ENCODE measurements around the gene ADAMTS20.

Gene ADAMTS20, protein sequence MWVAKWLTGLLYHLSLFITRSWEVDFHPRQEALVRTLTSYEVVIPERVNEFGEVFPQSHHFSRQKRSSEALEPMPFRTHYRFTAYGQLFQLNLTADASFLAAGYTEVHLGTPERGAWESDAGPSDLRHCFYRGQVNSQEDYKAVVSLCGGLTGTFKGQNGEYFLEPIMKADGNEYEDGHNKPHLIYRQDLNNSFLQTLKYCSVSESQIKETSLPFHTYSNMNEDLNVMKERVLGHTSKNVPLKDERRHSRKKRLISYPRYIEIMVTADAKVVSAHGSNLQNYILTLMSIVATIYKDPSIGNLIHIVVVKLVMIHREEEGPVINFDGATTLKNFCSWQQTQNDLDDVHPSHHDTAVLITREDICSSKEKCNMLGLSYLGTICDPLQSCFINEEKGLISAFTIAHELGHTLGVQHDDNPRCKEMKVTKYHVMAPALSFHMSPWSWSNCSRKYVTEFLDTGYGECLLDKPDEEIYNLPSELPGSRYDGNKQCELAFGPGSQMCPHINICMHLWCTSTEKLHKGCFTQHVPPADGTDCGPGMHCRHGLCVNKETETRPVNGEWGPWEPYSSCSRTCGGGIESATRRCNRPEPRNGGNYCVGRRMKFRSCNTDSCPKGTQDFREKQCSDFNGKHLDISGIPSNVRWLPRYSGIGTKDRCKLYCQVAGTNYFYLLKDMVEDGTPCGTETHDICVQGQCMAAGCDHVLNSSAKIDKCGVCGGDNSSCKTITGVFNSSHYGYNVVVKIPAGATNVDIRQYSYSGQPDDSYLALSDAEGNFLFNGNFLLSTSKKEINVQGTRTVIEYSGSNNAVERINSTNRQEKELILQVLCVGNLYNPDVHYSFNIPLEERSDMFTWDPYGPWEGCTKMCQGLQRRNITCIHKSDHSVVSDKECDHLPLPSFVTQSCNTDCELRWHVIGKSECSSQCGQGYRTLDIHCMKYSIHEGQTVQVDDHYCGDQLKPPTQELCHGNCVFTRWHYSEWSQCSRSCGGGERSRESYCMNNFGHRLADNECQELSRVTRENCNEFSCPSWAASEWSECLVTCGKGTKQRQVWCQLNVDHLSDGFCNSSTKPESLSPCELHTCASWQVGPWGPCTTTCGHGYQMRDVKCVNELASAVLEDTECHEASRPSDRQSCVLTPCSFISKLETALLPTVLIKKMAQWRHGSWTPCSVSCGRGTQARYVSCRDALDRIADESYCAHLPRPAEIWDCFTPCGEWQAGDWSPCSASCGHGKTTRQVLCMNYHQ (N-terminal part only)

GRCh38 chr12:43551971-43552559 is at the start of gene ADAMTS20:
ADAMTS20 (minus strand) TSS chr12:43552203; CDS start chr12:43551921, 282 bp downstream.
- Histone ChIP-seq H3K4me3 (ENCODE audit: low read length) (no peak within 1 kb of the TSS), H3K4me1 (ENCODE audit: control insufficient read depth, low read length) (no peaks in the 10 kb centered on the region), H3K4me2 (ENCODE audit: low read length) (no peak within 1 kb of the TSS), H3K9me3 (ENCODE audit: control insufficient read depth, insufficient read depth, low read length) (peaks cover 10% of the 10 kb centered on the region; the same call in 1 of the 2 replicates), H3K36me3 (ENCODE audit: control insufficient read depth, low read length) (no peaks in the 10 kb centered on the region), H3F3A (ENCODE audit: control insufficient read depth, insufficient read depth) (no peaks in the 10 kb centered on the region), H4K20me1 (ENCODE audit: control insufficient read depth, insufficient read depth, low read depth, low read length) (no peaks in the 10 kb centered on the region), H3K27ac (ENCODE audit: low read depth, low read length) (no peak within 1 kb of the TSS), H3K27me3 (ENCODE audit: control insufficient read depth, low read length) (no peaks in the 10 kb centered on the region), H3K79me2 (ENCODE audit: control insufficient read depth, low read length) (no peaks in the 10 kb centered on the region), H3K9me2 (replicated peaks; ENCODE audit: control insufficient read depth, low read length) (no peaks in the 10 kb centered on the region)
- no peak for TF ChIP-seq EZH2phosphoT487 (IDR thresholded peaks at IDR 0.05; ENCODE audit: borderline replicate concordance, low read length)
- TF ChIP-seq, protein P1, sequence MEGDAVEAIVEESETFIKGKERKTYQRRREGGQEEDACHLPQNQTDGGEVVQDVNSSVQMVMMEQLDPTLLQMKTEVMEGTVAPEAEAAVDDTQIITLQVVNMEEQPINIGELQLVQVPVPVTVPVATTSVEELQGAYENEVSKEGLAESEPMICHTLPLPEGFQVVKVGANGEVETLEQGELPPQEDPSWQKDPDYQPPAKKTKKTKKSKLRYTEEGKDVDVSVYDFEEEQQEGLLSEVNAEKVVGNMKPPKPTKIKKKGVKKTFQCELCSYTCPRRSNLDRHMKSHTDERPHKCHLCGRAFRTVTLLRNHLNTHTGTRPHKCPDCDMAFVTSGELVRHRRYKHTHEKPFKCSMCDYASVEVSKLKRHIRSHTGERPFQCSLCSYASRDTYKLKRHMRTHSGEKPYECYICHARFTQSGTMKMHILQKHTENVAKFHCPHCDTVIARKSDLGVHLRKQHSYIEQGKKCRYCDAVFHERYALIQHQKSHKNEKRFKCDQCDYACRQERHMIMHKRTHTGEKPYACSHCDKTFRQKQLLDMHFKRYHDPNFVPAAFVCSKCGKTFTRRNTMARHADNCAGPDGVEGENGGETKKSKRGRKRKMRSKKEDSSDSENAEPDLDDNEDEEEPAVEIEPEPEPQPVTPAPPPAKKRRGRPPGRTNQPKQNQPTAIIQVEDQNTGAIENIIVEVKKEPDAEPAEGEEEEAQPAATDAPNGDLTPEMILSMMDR (IDR thresholded peaks at IDR 0.05; ENCODE audit: low read depth, low read length, poor library complexity, severe bottlenecking) = no peak

- Histone ChIP-seq H3K9me2 (replicated peaks; ENCODE audit: control insufficient read depth, low read length) (no peaks in the 10 kb centered on the region), H3K4me1 (ENCODE audit: control insufficient read depth, low read length) (no peaks in the 10 kb centered on the region), H3K79me2 (ENCODE audit: control insufficient read depth, low read length) (no peaks in the 10 kb centered on the region), H3K36me3 (ENCODE audit: control insufficient read depth, low read length) (no peaks in the 10 kb centered on the region), H3K27me3 (ENCODE audit: control insufficient read depth, low read length) (no peaks in the 10 kb centered on the region), H3K4me3 (ENCODE audit: low read length) (no peak overlapping the region), H4K20me1 (ENCODE audit: control insufficient read depth, insufficient read depth, low read depth, low read length) (no peaks in the 10 kb centered on the region), H3F3A (ENCODE audit: control insufficient read depth, insufficient read depth) (no peaks in the 10 kb centered on the region), H3K4me2 (ENCODE audit: low read length) (no peak overlapping the region), H3K9me3 (ENCODE audit: control insufficient read depth, insufficient read depth, low read length) (no peaks in the 10 kb centered on the region), H3K27ac (ENCODE audit: low read depth, low read length) (no peak overlapping the region)
- TF ChIP-seq, protein P1 (IDR thresholded peaks at IDR 0.05; ENCODE audit: low read depth, low read length, poor library complexity, severe bottlenecking) = no peak
- no peak for TF ChIP-seq EZH2phosphoT487 (IDR thresholded peaks at IDR 0.05; ENCODE audit: borderline replicate concordance, low read length)
Observed at GRCh38 chr12:43599708-43600107, 47.7 kb upstream of the ADAMTS20 start.

DNA sequence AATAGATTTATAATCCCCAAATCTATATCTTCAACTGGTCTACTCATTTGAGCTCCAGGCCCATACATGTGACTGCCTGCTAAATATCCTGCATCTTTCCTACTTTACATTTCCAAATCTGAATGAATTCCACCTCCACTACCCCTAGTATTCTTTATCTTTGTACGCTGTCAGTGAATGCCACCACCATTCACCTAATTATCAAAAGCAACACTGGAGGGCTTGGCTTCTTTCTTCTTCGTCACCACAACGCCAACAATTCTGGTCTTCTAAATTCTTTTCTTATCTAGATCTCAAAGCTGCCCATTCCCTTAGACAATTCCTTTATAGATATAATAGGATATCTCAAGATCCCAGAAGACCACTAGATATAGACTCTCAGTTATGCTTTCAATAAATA is 47.1 kb upstream of the ADAMTS20 start:
- Histone ChIP-seq H3K4me1 (ENCODE audit: control insufficient read depth, low read length) (no peaks in the 10 kb centered on the region), H3K79me2 (ENCODE audit: control insufficient read depth, low read length) (no peaks in the 10 kb centered on the region), H3K9me2 (replicated peaks; ENCODE audit: control insufficient read depth, low read length) (no peaks in the 10 kb centered on the region), H3K9me3 (ENCODE audit: control insufficient read depth, insufficient read depth, low read length) (no peaks in the 10 kb centered on the region), H3K4me3 (ENCODE audit: low read length) (no peak overlapping the region), H3K27ac (ENCODE audit: low read depth, low read length) (no peak overlapping the region), H4K20me1 (ENCODE audit: control insufficient read depth, insufficient read depth, low read depth, low read length) (no peaks in the 10 kb centered on the region), H3K4me2 (ENCODE audit: low read length) (no peak overlapping the region), H3F3A (ENCODE audit: control insufficient read depth, insufficient read depth) (no peaks in the 10 kb centered on the region), H3K36me3 (ENCODE audit: control insufficient read depth, low read length) (no peaks in the 10 kb centered on the region), H3K27me3 (ENCODE audit: control insufficient read depth, low read length) (no peaks in the 10 kb centered on the region)
- TF ChIP-seq EZH2phosphoT487 (IDR thresholded peaks at IDR 0.05; ENCODE audit: borderline replicate concordance, low read length) = no peak
- TF ChIP-seq, protein P1 (IDR thresholded peaks at IDR 0.05; ENCODE audit: low read depth, low read length, poor library complexity, severe bottlenecking) = no peak
